ENCODE data around the gene PPFIA4.
"Not testable (repeated sequence)": the region's sequence is repeated elsewhere in the genome, so short reads cannot be mapped to it uniquely, and the experiment has no call there.

PPFIA4 gene

GRCh38 chr1:203026031-203026665 is at the start of gene PPFIA4:
Gene PPFIA4 (plus strand): TSS chr1:203026491. CDS start chr1:203039009, 12,518 bp downstream.
- DNase-seq: peak; percentile 95

- DNase-seq: peak; percentile 47
Measured at GRCh38 chr1:202976633-202977032, 49.7 kb upstream of the PPFIA4 start.

GRCh38 chr1:202979459-202979858 is 46.8 kb upstream of the PPFIA4 start:
- DNase-seq: no peak

- peak; percentile 91 for DNase-seq
Measured at GRCh38 chr1:202981939-202982338, 44.4 kb upstream of the PPFIA4 start.

- DNase-seq: no peak
Measured at GRCh38 chr1:202982715-202983430, 43.4 kb upstream of the PPFIA4 start.

GRCh38 chr1:202986120-202986519 is 40.2 kb upstream of the PPFIA4 start:
- not testable (repeated sequence) for DNase-seq

GRCh38 chr1:202987255-202987654 is 39.0 kb upstream of the PPFIA4 start:
- no peak for DNase-seq

GRCh38 chr1:202987922-202988583 is 38.2 kb upstream of the PPFIA4 start:
- peak; percentile 30 for DNase-seq

- no peak for DNase-seq
Measured at GRCh38 chr1:202989879-202990278, 36.4 kb upstream of the PPFIA4 start.

GRCh38 chr1:202991112-202991511 is 35.2 kb upstream of the PPFIA4 start:
- no peak for DNase-seq

- no peak for DNase-seq
Measured at GRCh38 chr1:202994756-202995155, 31.5 kb upstream of the PPFIA4 start.

GRCh38 chr1:202998836-202999750 is 27.2 kb upstream of the PPFIA4 start:
- peak; percentile 90 for DNase-seq

- DNase-seq: no peak
Measured at GRCh38 chr1:203000217-203000944, 25.9 kb upstream of the PPFIA4 start.

GRCh38 chr1:203001986-203002385 is 24.3 kb upstream of the PPFIA4 start:
- DNase-seq: no peak

- DNase-seq: no peak
Measured at GRCh38 chr1:203002951-203003350, 23.3 kb upstream of the PPFIA4 start.

- peak; percentile 96 for DNase-seq
Measured at GRCh38 chr1:203005395-203006142, 20.7 kb upstream of the PPFIA4 start.

- peak; percentile 99 for DNase-seq
Measured at GRCh38 chr1:203006948-203007871, 19.1 kb upstream of the PPFIA4 start, which contains the start of gene TMEM183A. Gene TMEM183A (plus strand): TSS chr1:203007374. CDS start chr1:203007466, 92 bp downstream.

GRCh38 chr1:203009185-203009584 is 17.1 kb upstream of the PPFIA4 start:
- DNase-seq: no peak

- no peak for DNase-seq
Measured at GRCh38 chr1:203011582-203011981, 14.7 kb upstream of the PPFIA4 start.

GRCh38 chr1:203017061-203017460 is 9.2 kb upstream of the PPFIA4 start:
- DNase-seq: no peak
